SH-SY5Y (cell line): ENCODE measurements around the gene CHCHD3.

Experiments used
- GATA2 ChIP-seq: IDR thresholded peaks from 2 replicates; pipeline ENCODE4 v1.6.1; 2011; ENCODE audit warnings: mild to moderate bottlenecking, low read depth, low read length
- GATA3 ChIP-seq: IDR thresholded peaks from 2 replicates; pipeline ENCODE4 v1.6.1; 2011; ENCODE audit warnings: low read depth, mild to moderate bottlenecking, low read length, moderate library complexity

DNA sequence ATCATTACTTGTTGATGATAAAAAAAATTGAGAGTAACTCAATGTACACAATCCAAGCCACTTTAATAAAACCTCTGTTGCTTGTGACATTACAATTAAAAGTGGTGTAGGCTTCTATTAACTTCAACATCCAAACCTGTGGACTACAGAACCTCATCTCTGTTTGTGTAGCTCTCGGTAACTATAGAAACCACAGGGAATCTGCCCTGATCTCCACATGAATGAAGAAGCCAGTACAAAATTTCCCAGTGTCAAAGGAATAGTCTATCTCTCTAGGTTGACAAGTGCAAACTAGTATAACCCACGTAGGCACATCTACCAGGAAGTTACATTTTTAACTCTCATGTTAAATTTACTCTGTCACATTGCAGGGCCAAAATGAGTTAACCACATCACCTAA, 204.3 kb downstream of the CHCHD3 start:
- no peak for TF ChIP-seq GATA2
- TF ChIP-seq GATA3: no peak
